ENCODE data around the gene SHBG.
"Not testable (repeated sequence)": the region's sequence is repeated elsewhere in the genome, so short reads cannot be mapped to it uniquely, and the experiment has no call there.

Gene SHBG

DNA sequence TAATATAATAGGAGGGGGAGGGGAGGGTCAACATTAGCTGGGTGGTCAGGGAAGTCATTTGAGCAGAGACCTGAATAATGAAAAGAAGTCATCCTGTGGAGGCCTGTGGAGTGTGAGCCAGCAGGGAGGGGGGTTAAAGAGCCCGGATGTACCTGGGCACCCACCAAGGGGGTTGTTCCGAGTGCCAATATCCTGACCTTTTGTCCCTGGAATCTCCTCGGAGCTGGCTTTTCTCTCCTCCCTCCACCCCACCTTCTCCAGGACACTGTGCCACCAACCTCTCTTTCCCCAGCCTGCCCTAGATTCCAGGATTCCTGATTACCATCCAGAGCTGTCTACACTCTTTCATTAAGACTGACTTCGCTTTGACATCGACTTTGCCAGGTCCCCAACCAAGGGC, 6.2 kb downstream of the SHBG start:
- H3K4me3 ChIP-seq (ENCODE audit: low read length): no peak overlapping the region
- H3K9me3 ChIP-seq (ENCODE audit: control insufficient read depth, low read length): no peaks in the 10 kb centered on the region
- no peak overlapping the region for H3K9ac ChIP-seq (ENCODE audit: low read length)
- H3K36me3 ChIP-seq (ENCODE audit: control insufficient read depth, insufficient read depth, low read length): no peaks in the 10 kb centered on the region
- H3K4me1 ChIP-seq (ENCODE audit: control insufficient read depth, insufficient read depth, low read length): peaks cover 17% of the 10 kb centered on the region
- peaks cover 4% of the 10 kb centered on the region for H3K27me3 ChIP-seq (ENCODE audit: control insufficient read depth, insufficient read depth, low read length)

DNA sequence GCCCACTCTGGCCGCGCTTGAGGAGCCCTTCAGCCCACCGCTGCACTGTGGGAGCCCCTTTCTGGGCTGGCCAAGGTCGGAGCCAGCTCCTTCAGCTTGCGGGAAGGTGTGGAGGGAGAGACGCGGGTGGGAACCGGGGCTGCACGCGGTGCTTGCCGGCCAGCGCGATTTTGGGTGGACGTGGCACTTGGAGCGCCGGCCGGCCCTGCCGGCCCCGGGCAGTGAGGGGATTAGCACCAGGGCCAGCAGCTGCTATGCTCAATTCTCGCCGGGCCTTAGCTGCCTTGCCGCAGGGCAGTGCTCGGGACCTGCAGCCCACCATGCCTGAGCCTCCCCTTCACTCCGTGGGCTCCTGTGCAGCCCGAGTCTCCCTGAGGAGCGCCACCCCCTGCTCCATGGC, 10.8 kb downstream of the SHBG start:
- H3K4me3 ChIP-seq (ENCODE audit: low read length): no peak overlapping the region
- no peak overlapping the region for H3K9ac ChIP-seq (ENCODE audit: low read length)
- no peaks in the 10 kb centered on the region for H3K4me1 ChIP-seq (ENCODE audit: control insufficient read depth, insufficient read depth, low read length)
- no peaks in the 10 kb centered on the region for H3K36me3 ChIP-seq (ENCODE audit: control insufficient read depth, insufficient read depth, low read length)
- no peaks in the 10 kb centered on the region for H3K27me3 ChIP-seq (ENCODE audit: control insufficient read depth, insufficient read depth, low read length)
- no peaks in the 10 kb centered on the region for H3K9me3 ChIP-seq (ENCODE audit: control insufficient read depth, low read length)

DNA sequence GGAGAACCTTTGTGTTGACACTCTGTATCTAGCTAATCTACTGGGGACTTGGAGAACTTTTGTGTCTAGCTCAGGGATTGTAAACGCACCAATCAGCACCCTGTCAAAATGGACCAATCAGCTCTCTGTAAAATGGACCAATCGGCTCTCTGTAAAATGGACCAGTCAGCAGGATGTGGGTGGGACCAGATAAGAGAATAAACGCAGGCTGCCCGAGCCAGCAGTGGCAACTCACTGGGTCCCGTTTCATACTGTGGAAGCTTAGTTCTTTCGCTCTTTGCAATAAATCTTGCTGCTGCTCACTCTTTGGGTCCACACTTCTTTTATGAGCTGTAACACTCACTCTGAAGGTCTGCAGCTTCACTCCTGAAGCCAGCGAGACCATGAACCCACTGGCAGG, 11.7 kb downstream of the SHBG start:
- not testable (repeated sequence) for H3K9me3 ChIP-seq (ENCODE audit: control insufficient read depth, low read length); H3K4me3 ChIP-seq (ENCODE audit: low read length); H3K36me3 ChIP-seq (ENCODE audit: control insufficient read depth, insufficient read depth, low read length); H3K4me1 ChIP-seq (ENCODE audit: control insufficient read depth, insufficient read depth, low read length); H3K9ac ChIP-seq (ENCODE audit: low read length); H3K27me3 ChIP-seq (ENCODE audit: control insufficient read depth, insufficient read depth, low read length)

DNA sequence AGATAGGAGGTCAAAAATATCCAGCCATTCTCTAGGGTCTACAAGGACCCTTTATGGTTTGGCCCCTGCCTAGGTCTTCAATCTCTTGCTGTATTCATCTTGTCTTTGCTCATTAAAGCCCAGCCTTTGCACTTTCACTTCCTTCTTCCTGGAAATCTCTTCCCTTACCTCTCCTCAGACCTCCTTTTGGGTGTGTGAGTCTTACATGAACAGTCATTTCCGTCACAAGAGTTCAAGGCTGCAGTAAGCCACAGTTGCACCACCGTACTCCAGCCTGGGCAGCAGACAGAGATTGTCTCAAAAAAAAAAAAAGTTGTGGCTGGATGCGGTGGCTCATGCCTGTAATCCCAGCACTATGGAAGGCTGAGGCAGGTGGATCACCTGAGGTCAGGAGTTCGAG, 14.8 kb downstream of the SHBG start:
- Histone ChIP-seq H3K9ac (ENCODE audit: low read length) (no peak overlapping the region), H3K27me3 (ENCODE audit: control insufficient read depth, insufficient read depth, low read length) (peaks cover 4% of the 10 kb centered on the region), H3K36me3 (ENCODE audit: control insufficient read depth, insufficient read depth, low read length) (no peaks in the 10 kb centered on the region), H3K9me3 (ENCODE audit: control insufficient read depth, low read length) (no peaks in the 10 kb centered on the region), H3K4me3 (ENCODE audit: low read length) (no peak overlapping the region), H3K4me1 (ENCODE audit: control insufficient read depth, insufficient read depth, low read length) (no peaks in the 10 kb centered on the region)

DNA sequence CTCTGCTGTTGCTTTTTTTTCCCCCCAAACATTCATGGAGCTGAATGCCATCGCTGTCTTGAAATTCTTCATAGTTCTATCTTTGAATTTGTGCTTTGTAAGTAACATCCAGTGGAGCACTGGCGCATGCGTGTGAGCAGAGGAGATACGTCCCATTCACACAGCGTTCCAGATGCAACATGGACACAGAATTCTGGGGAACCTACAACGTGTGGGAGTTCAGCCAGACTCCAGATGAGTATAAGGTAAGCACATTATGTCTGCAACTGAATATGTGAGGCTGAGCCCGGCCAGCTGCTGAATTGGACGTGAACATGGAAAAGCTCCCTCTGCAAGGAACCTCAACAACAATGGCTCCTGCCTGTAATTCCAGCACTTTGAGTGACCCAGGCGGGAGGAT, 16.5 kb downstream of the SHBG start:
- no peaks in the 10 kb centered on the region for H3K9me3 ChIP-seq (ENCODE audit: control insufficient read depth, low read length)

DNA sequence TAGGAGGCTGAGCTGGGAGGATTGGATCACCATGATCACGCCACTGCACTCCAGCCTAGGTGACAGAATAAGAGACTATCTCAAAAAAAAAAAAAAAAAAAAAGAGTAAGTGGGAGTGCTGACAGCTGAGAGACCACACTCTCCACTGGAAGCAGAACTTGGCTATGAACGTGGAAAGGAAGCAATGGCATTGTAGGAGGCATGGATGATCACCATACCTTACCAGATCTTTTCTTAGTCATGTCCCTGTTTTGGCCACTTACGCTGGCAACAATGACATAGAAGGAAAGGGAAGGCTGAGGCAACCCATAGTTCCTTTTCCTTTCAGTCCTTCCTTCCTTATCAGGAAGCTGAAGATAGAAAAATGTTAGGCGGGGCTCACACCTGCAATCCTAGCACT, 17.1 kb downstream of the SHBG start:
- H3K9ac ChIP-seq (ENCODE audit: low read length): no peak overlapping the region
- H3K27me3 ChIP-seq (ENCODE audit: control insufficient read depth, insufficient read depth, low read length): peaks cover 26% of the 10 kb centered on the region
- H3K4me3 ChIP-seq (ENCODE audit: low read length): no peak overlapping the region
- H3K9me3 ChIP-seq (ENCODE audit: control insufficient read depth, low read length): no peaks in the 10 kb centered on the region
- peaks cover 18% of the 10 kb centered on the region for H3K4me1 ChIP-seq (ENCODE audit: control insufficient read depth, insufficient read depth, low read length)
- no peaks in the 10 kb centered on the region for H3K36me3 ChIP-seq (ENCODE audit: control insufficient read depth, insufficient read depth, low read length)

More for the DNA sequence above, 16.5 kb downstream of the SHBG start:
- Histone ChIP-seq H3K4me1 (ENCODE audit: control insufficient read depth, insufficient read depth, low read length) (peaks cover 14% of the 10 kb centered on the region), H3K27me3 (ENCODE audit: control insufficient read depth, insufficient read depth, low read length) (peaks cover 21% of the 10 kb centered on the region), H3K36me3 (ENCODE audit: control insufficient read depth, insufficient read depth, low read length) (no peaks in the 10 kb centered on the region), H3K9ac (ENCODE audit: low read length) (no peak overlapping the region), H3K4me3 (ENCODE audit: low read length) (no peak overlapping the region)

DNA sequence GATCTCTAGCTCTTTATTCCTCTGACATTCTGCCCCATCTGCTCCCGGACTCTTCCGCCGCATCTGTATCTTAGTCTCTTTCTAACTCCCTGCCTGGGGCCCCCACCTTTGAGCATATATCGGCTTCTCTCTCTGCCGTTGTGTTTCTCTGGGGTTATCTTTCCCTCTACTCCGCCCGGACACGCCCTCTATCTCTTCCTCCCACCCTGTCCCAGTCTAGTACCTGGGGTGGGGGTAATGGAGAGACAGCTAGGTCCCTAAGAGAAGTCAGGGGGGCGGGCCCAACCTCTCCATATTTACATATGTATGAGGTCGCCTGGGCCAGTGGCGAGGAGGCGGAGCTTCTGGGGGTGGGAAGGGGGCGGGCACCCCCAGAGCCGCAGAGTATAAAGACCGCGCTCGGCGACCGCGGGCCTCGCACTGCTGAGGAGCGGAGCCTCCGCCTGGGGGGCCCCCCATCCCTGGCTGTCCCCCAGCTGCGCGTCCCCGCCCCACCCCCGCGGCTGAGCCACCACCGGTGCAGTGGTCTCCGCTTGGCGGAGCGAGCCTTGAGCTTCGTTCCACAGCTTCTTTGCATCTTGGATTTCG, 20.7 kb downstream of the SHBG start, which contains the start of gene ATP1B2:
ATP1B2 (plus strand) TSS at position 418 of the 588 bp plus-strand sequence. CDS start 593 bp downstream, outside the sequence.
- H3K27me3 ChIP-seq (ENCODE audit: control insufficient read depth, insufficient read depth, low read length): peaks cover 49% of the 10 kb centered on the region

DNA sequence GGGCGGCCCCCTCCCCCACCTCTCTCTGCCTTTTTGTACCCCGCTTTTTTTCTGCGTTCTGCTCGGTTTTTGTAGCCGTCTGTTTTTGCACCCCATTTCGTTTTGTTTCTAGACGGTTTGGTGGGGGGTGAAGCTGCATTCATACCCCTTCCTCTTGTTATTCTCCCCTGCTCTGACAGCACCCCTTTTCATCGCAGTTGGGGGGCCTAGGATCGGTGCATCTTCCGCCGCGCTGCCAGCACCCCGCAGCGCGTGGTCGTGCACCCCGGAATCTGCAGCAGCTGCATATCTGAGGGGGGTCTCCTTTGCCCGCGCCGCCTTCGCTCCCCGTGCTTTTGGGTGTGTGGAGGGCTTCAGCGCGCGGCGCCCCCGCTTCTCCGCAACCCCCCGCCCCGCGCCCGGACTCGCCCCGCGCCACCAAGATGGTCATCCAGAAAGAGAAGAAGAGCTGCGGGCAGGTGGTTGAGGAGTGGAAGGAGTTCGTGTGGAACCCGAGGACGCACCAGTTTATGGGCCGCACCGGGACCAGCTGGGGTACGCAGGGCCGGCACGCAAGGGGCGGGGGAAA, 21.2 kb downstream of the SHBG start:
- no peaks in the 10 kb centered on the region for H3K36me3 ChIP-seq (ENCODE audit: control insufficient read depth, insufficient read depth, low read length)
- H3K27me3 ChIP-seq (ENCODE audit: control insufficient read depth, insufficient read depth, low read length): peaks cover 49% of the 10 kb centered on the region
- H3K9ac ChIP-seq (ENCODE audit: low read length): peak overlapping the region; percentile 7
- peaks cover 18% of the 10 kb centered on the region for H3K4me1 ChIP-seq (ENCODE audit: control insufficient read depth, insufficient read depth, low read length)
- H3K4me3 ChIP-seq (ENCODE audit: low read length): peak overlapping the region; percentile 7
- H3K9me3 ChIP-seq (ENCODE audit: control insufficient read depth, low read length): no peaks in the 10 kb centered on the region

More for the DNA sequence above, 20.7 kb downstream of the SHBG start, which contains the start of gene ATP1B2:
- peak within 1 kb of the TSS; percentile 7 for H3K4me3 ChIP-seq (ENCODE audit: low read length)
- H3K9me3 ChIP-seq (ENCODE audit: control insufficient read depth, low read length): no peaks in the 10 kb centered on the region
- H3K9ac ChIP-seq (ENCODE audit: low read length): peak within 1 kb of the TSS; percentile 53
- H3K4me1 ChIP-seq (ENCODE audit: control insufficient read depth, insufficient read depth, low read length): peaks cover 18% of the 10 kb centered on the region
- H3K36me3 ChIP-seq (ENCODE audit: control insufficient read depth, insufficient read depth, low read length): no peaks in the 10 kb centered on the region

DNA sequence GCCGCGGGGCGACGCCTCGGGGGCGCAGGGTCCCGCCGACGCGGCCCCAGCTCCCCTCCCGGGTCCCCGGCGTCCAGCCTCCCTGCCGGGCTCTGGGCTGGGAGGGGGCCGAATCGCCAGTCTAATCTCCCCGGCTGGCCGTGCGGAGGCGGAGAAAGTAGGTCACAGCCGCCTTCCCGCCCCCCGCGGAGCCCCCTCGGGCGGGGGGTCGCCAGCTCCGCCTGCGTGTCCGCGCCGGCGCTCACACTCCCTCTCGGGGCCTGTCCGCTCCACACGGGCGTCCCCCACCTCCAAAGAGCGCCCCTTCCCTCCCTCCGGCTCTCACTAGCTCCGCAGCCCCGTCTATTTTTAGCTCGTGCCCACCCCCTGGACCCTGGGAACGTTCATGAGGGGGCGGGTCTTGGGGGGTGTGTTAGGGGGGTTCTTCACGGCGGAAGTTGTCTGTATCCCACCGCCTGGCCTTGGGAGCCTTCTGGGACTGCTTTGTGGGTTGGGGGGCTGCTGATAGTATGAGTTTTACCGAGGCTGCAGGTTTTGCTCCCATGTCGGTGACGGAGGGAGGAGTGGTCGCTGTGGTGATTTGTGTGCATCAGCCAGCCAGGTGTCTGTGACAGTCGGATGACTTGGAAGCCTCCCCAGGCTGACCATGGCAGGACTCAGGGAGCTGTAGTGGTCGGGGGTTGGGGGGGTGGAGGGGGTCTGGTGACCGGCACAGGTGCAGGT, 21.9 kb downstream of the SHBG start:
- Histone ChIP-seq H3K27me3 (ENCODE audit: control insufficient read depth, insufficient read depth, low read length) (peaks cover 49% of the 10 kb centered on the region), H3K4me3 (ENCODE audit: low read length) (no peak overlapping the region), H3K36me3 (ENCODE audit: control insufficient read depth, insufficient read depth, low read length) (no peaks in the 10 kb centered on the region), H3K9me3 (ENCODE audit: control insufficient read depth, low read length) (no peaks in the 10 kb centered on the region), H3K4me1 (ENCODE audit: control insufficient read depth, insufficient read depth, low read length) (peaks cover 18% of the 10 kb centered on the region), H3K9ac (ENCODE audit: low read length) (peak overlapping the region; percentile 7)

DNA sequence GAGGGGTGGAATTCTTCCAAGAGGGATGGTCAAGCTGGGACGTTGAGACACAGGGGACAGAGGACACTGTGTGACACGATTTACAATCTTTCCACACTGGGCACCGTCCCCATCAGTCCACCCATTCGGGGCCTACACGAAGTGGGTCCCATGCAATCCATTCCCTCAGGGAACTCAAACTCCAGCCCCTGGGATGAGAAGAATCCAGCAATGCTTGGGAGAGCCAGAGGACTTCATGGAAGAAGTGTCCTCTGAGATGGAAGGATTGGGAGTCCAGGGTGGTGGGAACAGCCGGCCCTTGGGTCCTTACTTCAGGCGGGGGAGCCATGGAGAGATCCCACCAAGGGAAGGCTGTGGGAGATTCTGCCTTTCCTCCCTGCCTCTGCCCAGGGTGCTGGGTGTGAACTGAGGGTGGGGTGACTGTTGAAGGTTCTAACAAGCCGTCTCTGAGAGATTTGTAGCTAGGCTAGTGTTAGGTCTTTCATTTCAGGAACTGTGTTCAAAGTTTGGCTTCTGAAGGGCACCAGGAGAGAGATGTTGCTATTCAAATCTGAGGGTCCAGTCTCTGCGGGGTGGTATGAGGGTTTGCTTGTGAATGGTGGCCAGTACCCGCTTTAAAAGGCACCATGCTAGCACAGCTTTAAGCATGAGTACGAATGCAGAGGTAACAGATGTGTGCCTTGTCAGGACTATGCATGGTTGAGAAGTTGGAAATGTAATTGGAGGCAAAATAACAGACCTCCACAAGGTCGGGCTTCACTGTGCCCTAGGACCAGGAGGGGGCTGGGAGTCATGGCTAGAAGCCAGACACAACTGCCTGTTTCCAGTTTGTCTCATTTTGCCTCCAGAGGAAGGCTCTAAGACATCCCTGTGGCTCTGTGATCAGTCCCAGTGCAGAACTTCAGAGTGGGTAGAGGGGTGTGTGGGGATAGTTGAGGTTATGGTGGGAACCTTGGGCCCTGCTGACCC, 22.7 kb downstream of the SHBG start:
- no peak overlapping the region for H3K4me3 ChIP-seq (ENCODE audit: low read length)
- peaks cover 49% of the 10 kb centered on the region for H3K27me3 ChIP-seq (ENCODE audit: control insufficient read depth, insufficient read depth, low read length)
- peaks cover 18% of the 10 kb centered on the region for H3K4me1 ChIP-seq (ENCODE audit: control insufficient read depth, insufficient read depth, low read length)
- H3K36me3 ChIP-seq (ENCODE audit: control insufficient read depth, insufficient read depth, low read length): no peaks in the 10 kb centered on the region
- no peak overlapping the region for H3K9ac ChIP-seq (ENCODE audit: low read length)
- H3K9me3 ChIP-seq (ENCODE audit: control insufficient read depth, low read length): no peaks in the 10 kb centered on the region

DNA sequence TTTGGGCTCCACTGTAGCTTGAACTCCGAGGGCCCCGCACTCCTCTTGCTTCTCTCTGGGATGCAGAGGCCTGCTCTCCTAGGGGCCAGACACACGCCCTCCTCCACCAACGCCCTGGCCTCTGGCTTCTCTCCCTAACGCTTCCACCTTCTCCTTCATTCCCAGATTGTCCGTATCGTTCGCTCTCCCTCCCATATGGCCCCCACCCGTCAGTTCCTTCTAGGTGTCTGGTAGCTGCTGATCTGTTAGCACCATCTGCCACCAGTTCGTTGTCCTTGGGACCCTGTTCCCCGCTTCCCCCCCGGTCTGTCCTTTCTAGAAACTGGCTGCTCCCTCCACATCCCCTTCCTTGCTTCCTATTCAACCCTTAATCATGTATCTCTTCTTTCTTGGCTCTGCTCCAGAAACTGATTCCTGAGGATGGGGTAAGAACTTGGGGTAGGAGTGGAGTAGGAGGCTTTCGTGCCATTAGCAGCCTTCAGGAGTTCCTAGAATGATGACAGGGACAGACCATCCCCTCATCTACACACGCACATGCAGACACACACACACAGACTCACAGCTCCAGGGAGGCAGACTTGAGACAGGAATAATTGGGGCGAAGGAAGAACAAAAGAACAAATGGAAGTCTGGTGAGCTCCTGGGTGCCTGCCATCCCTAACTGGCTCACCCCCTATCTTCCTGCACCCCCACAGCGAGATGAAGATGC, 25.1 kb downstream of the SHBG start:
- peaks cover 43% of the 10 kb centered on the region for H3K27me3 ChIP-seq (ENCODE audit: control insufficient read depth, insufficient read depth, low read length)
- H3K4me3 ChIP-seq (ENCODE audit: low read length): no peak overlapping the region
- no peaks in the 10 kb centered on the region for H3K9me3 ChIP-seq (ENCODE audit: control insufficient read depth, low read length)
- no peaks in the 10 kb centered on the region for H3K36me3 ChIP-seq (ENCODE audit: control insufficient read depth, insufficient read depth, low read length)
- peaks cover 17% of the 10 kb centered on the region for H3K4me1 ChIP-seq (ENCODE audit: control insufficient read depth, insufficient read depth, low read length)
- no peak overlapping the region for H3K9ac ChIP-seq (ENCODE audit: low read length)
